GM21360 (cell line): Measurements from ENCODE around the gene PDIA4.
A peak's percentile ranks its signal among the peaks of the same experiment; 100 is the strongest.
"Not testable (repeated sequence)": the region's sequence is repeated elsewhere in the genome, so short reads cannot be mapped to it uniquely, and the experiment has no call there.

Experiments
- ATAC-seq: cut with Tn5 transposase; IDR thresholded peaks from one replicate; pipeline ENCODE4 v1.9.1; 2021; ENCODE audit warnings: mild to moderate bottlenecking, moderate library complexity; ENCODE audit not compliant: unreplicated experiment

The PDIA4 gene

DNA sequence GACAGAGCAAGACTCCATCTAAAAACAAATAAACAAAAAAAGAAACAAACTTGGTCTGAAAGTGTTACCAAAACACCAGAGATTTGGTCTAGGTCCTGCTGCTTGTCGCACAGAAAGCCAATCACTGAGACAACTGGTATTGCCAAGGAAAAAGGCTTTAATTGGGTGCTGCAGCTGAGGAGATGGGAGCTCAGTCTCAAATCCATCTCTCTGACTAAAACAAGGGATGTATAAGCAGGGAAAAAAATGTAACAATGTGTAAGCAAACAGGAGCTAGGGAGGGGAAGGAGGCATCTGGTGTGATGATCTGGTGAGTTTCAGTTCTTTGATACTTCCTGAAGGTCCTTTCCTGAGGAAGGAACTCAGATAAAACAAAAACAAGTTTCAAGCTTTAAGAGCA lies 8.4 kb upstream of the PDIA4 start:
- no peak for ATAC-seq

DNA sequence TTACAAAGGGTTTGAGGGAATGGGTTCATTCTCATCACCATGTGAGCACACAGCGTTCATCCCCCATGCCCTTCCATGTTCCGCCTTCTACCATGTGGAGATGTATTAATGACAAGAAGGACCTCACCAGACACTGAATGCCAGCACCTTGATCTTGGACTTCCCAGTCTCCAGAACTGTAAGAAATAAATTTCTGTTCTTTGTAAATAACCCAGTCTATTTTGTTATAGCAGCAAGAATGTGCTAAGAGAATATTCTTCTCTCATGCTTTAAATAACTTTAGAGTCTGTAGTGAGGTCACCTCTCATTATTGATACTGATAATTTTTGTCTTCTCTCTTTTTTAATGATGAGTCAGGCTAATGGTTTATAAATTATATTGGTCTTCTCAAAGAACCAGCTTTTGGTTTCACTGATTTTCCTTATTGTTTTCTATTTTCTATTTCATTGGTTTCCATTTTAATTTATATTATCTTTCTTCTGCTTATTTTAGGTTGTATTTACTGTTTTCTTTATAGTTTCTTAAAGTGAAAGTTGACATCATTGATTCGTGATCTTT lies 3.1 kb upstream of the PDIA4 start:
- no peak for ATAC-seq

DNA sequence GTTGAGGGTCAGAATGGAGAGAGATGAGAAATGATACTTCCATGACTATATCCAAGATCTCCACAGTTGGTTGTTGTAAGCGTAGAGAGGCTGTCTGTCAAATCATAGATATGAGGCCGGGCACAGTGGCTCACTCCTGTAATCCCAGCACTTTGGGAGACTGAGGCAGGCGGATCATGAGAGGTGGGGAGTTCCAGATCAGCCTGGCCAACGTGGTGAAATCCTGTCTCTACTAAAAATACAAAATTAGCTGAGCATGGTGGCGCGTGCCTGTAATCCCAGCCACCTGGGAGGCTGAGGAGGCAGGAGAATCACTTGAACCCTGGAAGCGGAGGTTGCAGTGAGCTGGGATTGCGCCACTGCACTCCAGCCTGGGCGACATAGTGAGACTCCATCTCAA lies 2.1 kb upstream of the PDIA4 start:
- not testable (repeated sequence) for ATAC-seq

DNA sequence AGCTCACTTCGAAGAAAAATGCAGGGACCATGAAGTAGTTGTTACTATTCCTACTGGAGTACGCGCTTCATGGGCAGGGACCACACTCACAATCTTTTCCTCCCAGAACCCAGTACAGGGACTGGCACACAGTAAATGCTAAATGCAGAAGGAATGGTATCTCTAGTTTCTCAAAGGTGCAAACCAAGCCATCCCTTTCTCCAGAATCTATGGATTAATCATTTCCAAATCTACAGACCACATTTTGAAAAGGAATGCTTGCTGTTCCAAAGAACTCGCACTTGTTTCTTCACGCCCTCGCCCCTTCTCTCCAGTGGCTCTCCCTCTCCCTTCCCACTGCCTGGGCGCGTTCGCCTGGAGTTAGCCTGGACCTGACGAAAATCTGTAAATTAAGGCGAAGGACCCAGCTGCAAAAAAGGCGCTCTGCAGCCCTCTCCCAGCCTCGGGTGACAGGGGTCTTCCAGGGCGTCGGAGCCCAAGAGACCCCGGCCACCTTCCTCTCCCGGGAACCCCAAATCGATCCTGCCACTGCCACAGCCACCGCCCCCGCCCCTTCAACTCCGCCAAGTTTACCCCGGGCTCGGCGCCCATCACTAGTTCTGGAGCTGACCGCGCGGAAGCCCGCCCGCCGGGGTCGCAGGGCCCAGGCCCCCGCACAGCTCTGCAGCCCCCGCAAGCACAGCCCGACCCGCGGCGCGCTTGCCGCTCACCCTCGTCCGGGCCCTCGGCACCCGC lies 527 bp downstream of the PDIA4 start:
- ATAC-seq, result no peak

DNA sequence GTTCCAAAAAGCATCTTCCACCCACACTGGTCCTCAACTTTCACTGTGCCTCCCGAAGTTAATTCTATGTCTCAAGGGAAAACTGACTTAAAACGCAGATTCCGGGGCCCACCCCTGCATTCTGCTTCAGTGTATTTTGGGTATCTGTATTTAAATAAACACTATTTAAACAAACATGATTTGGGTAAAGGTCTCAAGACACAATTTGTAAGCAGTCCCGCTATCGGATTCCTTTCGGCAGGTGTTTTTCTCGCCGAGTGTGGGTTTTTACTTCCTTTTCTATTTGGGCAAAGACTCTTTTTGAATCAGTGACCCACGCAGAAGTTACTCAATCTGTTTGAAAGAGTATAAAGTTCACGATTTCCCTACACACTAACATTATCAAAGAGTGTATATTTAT lies 1.2 kb downstream of the PDIA4 start:
- no peak for ATAC-seq

DNA sequence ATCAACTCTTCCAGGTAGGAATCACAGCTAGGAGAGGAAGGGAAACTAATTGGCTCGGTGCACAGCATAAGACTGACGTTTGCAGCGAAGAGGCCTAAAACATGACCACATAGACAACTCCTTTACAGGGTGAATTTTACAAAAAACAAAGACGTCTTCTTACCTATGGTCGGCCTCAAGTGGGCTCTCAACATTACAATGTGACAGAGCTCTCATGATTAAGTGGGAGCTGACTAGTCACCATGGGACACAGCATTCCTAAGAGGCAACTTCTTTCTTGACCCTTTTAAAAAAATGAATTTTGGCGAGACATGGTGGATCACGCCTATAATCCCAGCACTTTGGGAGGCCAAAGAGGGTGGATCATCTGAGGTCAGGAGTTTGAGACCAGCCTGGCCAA lies 4.6 kb downstream of the PDIA4 start:
- no peak for ATAC-seq

DNA sequence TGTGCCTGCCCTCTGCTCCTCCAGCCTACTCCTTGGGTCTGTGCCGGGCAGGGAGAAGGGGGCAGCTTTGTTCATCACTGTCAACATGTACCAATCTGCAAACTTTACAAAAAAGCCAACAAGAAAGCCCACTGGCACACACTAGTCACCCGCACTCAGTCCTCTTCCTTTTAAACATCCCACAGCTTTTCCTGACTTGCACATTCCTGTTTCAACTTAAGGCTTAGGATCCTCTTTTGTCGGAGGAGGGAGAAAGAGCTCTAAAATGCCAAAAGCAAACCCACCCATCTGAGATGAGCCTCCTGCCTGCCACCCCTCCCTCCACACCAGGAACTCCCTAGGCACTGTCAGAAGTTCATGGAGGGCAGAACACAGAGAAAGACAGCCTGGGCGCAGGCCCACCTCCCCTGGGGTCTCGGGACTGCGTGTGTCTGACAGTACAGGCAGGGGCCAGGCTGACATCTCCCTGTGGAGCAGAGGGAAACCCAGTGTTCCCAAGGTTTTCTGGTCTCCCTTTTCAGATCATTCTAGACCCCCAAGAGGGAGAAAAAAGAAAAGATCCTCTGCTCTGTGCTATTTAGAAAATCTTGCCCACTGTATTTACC lies 5.4 kb downstream of the PDIA4 start:
- ATAC-seq, result no peak

DNA sequence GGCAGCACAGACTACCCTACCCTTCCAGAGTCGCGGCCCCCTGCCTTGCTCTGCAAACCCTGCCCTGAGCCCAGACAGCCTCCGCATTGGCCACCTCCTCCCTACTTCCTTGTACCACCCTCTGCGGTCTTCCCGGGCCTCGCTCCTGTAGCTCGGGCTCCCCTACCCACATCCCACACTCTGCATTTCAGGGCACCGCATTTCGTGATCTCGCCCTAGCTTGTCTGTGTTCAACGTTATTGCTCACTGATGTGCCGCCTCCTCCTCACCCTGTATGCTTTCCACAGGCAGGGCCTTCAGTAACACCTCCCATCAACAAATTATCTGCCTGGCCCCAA lies 6.6 kb downstream of the PDIA4 start:
- peak; percentile 41 for ATAC-seq

DNA sequence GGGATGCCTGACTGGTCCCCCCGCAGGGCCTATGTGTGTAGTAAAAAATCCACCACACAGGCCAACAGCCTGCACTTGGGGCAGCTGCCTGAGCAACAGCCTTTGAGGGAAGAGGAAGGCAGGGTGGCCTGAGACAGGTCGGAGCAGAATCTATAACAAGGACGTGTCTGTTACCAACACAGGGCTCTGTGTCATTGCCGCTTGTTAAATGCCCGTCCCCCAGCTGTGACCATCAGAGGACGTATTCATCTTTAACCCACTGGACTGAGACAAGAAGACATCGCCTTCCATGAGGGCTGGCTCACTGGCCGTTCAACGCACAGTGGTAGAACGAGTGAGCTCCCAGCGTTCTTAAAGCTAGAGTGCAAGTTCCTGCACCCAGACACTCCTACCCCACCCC lies 7.8 kb downstream of the PDIA4 start:
- no peak for ATAC-seq

DNA sequence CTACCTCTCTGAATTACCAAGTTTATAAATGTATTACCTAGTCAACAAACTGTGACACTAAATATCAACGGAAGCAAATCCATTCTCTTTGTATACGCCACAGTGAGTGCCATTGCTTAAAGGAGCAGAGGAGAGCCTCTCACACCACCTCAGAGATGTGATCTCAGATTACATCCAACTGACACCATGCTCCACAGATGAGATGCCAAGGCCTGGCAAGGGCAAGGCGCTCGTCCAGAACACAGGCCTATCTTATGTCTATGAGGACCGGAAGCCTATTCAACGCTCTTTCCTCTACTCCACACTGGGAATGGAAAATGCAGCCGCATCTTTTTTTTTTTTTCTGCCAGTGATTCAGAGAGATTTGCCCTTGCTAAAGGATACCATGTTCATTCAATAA lies 11.4 kb downstream of the PDIA4 start:
- no peak for ATAC-seq

DNA sequence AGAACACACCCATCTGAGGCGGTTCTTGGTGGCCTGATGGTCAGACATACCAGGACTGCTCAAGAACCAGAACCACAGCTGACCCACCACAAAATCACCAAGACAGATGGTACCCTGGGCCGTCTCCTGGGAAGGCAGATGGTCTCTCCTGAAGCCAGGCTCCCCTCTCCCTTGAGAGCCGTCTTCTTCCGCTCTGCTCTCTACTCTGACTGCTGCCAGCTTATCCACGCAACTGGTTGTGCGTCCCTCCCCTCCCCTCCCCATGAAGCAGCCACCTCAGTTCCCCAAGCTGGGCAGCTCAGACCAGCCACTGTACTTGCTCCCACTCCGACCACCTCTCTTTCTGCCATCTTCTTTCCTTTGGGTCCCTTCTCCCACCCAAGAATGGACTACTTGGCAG lies 14.0 kb downstream of the PDIA4 start:
- ATAC-seq, result no peak

DNA sequence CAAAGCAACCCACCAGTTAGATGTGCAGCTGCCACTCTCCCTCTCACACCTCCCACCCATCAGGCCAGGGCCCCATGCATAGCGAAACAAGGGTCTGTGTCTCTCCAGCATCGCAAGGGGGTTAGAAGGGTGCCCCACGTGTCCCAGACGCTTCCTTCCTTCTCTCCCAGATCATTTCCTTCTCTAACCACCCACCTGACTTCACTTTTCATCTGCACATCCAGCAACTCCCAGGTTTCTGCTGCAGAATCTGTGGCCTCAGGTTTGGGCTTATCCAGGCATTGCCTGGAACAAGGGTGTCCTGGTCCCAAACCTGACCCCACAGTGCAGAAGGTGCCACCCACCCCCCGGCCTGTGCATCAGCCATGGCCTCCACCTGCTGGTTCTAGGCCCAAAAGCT lies 14.4 kb downstream of the PDIA4 start:
- no peak for ATAC-seq

DNA sequence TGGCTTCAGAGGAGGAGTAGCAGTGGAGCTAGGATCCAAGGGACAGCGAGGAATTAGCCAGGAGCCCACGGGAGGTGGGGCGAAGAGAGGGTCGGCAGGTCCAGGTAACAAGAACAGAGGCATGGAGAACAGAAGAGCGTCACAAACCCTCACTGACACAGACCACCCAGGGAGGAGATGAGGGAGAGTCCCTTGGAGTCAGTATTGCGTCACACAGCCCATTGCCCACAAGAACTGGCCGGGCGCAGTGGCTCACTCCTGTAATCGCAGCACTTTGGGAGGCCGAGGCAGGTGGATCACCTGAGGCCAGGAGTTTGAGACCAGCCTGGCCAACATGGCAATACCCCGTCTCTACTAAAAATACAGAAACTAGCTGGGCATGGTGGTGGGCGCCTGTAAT lies 15.6 kb downstream of the PDIA4 start:
- not testable (repeated sequence) for ATAC-seq

DNA sequence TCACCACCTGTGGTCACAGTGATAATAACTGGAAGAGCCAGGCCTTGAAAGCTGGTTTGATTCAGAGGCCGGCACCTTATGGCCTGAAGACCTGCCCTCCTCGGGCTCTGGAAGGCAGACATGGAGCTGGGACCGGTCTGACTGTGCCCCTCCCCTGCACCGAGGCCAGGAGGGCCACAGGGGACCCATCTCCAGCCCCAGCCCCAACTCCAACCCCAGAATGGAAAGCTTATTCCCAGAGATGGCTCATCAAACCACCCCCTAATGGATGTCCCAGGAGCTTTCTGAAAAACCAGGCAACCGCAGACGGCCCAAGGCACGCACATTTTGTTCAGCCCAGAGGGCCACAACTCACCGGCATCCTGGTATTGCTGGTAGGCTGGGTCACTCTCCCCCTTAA lies 16.8 kb downstream of the PDIA4 start:
- no peak for ATAC-seq

DNA sequence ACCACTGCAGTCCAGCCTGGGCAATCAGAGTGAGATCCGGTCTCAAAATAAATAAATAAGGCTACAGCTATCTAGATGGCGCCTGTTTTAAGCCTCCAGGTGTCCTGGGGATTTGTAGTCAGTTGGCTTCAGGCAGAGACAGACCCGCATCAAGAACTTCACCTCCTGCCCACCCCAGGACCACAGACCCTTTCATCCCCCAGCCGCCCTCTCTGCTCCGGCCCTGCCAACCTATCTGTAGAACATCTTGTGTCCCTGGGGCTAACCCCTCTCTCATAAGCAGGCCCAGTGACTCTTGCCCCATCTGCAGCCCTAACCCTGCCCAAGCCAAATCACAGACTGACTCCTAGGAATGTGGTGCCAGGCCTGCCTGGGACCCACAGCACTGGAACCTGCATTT lies 17.9 kb downstream of the PDIA4 start:
- ATAC-seq, result no peak

DNA sequence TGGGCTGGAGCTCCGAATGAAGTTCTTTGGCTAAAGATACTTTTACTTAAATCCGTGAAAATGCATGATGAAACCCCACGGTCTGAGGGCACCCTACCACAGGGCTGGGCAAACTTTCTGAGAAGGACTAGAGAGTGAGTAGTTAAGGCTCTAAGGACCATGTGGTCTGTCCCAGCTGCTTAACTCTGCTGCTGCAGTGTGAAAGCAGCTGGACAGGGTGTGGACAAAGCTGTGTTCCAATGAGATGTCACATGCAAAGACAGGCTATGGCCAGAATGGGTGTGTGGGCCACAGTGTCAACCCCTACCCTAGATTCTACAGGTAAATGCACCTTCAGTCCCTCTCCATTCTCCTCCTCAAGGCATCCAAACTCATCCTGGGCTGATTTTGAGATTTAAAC lies 18.8 kb downstream of the PDIA4 start:
- ATAC-seq, result no peak

DNA sequence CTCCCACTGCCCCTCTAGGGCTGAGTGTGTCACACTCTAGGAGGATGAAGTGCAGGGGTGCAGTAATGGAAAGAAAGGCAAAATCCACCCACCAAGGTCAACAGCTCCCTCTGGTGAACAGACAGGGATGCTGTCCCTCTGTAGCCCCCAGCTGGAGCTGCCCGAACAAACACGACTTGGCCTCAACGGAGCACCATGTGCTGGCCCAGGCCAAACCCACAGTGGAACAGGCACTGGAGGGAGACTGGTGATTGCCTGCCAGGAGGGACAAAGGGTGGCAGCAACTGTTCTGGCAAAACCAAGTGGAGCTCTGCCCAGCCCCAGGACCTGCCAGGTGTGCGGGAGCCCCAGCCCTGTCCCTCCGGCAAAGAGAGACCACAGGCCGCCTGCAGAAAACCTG lies 20.7 kb downstream of the PDIA4 start:
- ATAC-seq, result no peak

DNA sequence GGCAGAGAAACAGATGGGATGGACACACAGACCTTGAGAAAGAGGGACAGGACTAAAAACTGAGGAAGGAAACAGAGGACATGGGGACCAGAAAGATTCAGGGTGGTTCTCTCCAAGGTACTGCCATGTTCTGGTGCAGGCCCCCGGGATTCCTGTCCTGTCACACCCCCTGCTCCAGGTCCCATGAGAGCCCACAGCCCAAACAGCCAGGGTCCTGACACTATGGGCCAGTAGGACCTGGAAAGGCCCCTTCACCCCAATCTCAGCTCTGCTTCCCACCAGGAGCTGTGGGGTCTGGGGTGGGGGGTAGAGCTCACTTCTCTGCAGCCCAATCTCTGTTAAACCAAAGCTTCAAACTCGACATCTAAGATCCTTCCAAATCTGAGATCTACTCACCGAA lies 21.2 kb downstream of the PDIA4 start:
- no peak for ATAC-seq

DNA sequence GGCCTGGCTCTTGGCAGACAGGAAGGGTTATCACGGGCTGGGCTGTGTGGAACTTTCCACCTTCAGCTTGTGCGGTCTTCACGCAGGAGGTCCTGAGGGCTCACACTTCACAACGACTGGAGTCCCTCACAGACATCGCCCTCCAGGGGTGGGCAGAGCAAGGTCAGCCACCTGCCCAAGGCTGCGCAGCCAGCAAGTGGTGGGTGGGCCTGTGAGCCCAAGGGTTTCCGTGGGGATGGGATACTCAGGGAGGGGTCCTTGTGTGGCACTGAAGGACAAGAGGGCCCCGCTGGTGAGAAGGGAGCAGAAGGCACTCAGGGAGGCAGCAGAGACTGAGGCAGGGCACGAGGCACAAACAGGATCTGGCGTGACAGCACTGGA lies 22.0 kb downstream of the PDIA4 start:
- no peak for ATAC-seq

DNA sequence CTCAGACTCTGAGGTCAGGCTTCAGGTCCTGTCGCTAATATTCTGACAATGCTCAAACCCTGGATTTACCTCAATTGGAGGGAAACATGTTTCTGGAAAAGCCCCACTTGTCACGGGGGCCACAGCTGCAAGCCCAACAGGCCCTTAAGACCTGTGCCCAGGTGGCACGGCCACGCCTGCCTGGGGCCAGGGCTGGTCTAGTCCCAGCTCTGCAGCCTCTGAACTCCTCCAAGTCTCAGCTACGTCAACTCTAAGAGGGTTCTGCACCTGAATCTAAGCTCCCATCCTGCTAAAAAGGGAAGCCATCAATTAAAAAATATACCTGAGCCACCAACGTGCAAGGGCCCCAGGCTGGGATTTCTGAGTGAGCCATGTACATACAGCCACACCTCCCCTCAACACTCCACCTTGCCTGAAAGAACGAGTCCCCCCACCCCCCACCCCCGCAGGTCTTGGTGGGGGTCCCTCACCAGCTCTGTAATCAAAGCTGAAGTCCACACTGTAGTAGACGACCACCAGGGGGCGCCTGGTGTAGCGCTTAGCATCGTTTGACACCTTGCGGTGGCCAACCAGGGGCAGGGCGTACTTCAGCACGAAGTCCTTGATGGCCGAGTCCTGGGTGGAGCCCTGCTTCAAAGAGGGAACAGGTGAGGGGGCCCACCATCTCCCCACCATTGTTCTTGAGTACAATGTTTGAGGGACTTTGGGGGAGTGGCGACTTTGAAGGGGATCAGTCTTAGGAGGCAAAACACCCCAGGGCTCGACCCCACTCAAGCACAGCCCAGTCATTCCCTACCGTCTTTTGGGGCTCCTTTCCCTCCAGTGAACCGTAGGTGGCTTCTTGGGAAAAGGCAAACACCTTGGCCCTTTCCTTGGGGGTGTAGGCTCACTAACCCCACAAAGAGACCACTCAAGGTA lies 22.6 kb downstream of the PDIA4 start:
- ATAC-seq, result no peak

DNA sequence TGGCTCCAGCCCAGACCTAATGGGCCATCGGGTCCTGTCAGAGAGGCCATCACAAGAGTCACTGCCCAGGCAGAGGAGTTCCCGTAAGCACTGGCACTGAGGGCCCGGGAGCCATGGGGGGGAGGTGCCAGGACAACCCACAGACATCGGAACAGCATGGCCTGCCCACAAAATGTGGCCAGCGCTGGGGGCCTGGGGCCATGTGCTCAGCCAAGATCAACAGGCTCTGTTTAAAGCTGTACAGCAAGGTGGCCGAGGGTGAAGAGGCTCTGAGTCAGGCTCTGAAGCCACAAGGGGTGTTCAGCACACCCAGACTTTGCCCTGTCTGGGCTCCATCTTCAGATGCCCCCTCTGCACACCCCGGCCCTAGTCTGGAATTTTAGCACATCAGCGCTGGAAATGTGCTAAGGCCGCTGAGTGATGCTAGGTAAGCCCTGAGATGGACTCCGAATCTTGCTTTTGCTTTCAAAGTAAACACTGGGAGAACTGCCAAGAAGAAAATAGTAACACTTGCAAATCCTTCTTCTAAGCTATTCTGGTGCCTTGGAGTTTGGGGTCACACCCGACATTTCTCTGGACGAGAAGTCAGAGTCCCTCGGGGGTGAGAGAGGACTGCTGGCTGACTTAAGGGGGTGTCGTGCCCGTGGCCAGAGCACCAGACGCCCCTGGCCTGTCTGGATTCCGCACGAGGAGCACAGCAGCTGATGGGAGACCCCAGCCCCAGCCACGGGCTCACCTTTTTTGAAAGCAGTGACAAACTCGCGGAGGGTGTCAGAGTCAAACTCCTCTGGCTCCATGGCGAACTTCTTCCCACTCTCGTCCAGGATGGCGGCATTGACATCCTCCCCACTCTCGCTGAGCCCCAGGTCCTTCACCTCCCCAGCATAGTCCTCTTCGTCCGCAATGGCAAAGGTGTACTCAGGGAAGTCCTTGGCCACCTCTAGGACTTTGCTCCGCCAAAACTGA lies 23.6 kb downstream of the PDIA4 start:
- no peak for ATAC-seq
